NB4 (cell line): ENCODE data around the gene RPL10.

ENCODE experiments used
- DNase-seq: peaks from one replicate; pipeline ENCODE4 v3.0.0; 2010; ENCODE audit warnings: low read depth
- H3K4me3 ChIP-seq: one replicate; pipeline ENCODE4 v1.5.1; 2011; ENCODE audit warnings: mild to moderate bottlenecking, low read depth, low read length, moderate library complexity
- MYC ChIP-seq: IDR thresholded peaks from 2 replicates; pipeline ENCODE4 v1.6.1; 2011; ENCODE audit warnings: low read depth, low read length
- POLR2A ChIP-seq: IDR thresholded peaks from 2 replicates; pipeline ENCODE4 v1.6.1; 2011; ENCODE audit warnings: mild to moderate bottlenecking; ENCODE audit not compliant: insufficient read length; ENCODE audit errors: extremely low read depth
- TF ChIP-seq, protein P1 (sequence below): IDR thresholded peaks from 2 replicates; pipeline ENCODE4 v1.6.1; 2011; ENCODE audit warnings: low read depth, low read length
- TF ChIP-seq, protein P2 (sequence below): IDR thresholded peaks from one replicate; pipeline ENCODE4 v1.5.1; 2012; ENCODE audit warnings: low read depth, low read length

The RPL10 gene

DNA sequence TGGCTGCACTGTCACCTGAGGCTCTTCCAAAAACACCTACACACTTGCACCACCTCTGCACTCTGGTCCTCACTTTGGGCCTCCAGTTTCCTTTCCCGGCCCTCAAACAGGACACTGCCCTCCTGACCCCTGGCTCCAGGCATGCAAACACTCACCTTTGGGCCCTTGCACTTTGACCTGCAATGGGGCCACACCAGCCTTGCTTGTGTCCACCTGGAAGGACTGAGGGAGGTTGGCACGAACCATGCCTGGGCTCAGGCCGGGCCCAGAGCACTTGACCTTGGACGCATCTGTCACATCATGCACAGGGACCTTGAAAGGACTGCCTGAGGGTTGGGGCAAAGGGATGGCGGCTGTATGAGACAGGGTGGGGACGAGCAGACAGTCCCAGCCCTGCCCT is 39.3 kb upstream of the RPL10 start:
- no peak overlapping the region for H3K4me3 ChIP-seq
- no peak for DNase-seq
- TF ChIP-seq MYC (no peak), POLR2A (no peak)
- TF ChIP-seq, protein P1, sequence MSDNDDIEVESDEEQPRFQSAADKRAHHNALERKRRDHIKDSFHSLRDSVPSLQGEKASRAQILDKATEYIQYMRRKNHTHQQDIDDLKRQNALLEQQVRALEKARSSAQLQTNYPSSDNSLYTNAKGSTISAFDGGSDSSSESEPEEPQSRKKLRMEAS, result no peak
- TF ChIP-seq, protein P2, sequence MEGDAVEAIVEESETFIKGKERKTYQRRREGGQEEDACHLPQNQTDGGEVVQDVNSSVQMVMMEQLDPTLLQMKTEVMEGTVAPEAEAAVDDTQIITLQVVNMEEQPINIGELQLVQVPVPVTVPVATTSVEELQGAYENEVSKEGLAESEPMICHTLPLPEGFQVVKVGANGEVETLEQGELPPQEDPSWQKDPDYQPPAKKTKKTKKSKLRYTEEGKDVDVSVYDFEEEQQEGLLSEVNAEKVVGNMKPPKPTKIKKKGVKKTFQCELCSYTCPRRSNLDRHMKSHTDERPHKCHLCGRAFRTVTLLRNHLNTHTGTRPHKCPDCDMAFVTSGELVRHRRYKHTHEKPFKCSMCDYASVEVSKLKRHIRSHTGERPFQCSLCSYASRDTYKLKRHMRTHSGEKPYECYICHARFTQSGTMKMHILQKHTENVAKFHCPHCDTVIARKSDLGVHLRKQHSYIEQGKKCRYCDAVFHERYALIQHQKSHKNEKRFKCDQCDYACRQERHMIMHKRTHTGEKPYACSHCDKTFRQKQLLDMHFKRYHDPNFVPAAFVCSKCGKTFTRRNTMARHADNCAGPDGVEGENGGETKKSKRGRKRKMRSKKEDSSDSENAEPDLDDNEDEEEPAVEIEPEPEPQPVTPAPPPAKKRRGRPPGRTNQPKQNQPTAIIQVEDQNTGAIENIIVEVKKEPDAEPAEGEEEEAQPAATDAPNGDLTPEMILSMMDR, result no peak

DNA sequence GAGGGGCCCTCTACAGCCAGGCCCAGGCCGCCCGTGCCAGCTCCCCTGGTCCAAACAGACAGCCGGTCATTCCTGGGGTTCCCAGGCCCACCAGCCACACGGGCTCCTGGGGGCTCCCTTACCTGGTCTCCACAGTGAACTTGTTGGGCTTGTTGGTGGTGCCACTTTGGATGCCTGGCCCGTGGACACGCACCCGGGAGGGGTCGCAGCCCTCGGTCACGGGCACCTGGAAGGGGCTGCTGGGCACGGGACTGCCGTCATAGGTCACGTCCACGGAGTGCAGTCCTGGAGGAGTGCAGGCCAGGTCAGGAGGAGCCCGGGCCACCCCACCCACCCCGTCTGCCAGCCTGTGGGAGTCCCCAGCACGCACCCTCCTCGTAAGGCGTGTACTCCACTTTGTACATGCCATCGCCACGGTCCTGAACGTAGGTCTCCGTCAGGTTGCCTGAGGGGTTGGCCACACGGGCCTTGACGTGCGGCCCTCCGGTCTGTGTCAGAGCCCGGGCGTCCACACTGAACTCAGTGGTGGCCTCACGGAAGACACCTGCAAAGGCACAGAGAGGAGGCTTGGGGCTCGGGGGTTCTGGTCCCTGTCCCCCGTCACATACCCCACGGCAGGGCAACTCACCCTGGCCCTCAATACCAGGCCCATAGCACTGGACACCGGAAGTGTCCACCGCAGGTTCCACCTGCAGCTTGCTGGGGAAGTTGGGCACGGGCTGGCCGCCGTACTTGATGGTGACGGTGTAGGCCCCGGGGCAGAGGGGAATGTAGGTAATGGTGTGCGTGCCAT is 38.6 kb upstream of the RPL10 start:
- H3K4me3 ChIP-seq, result no peak overlapping the region

DNA sequence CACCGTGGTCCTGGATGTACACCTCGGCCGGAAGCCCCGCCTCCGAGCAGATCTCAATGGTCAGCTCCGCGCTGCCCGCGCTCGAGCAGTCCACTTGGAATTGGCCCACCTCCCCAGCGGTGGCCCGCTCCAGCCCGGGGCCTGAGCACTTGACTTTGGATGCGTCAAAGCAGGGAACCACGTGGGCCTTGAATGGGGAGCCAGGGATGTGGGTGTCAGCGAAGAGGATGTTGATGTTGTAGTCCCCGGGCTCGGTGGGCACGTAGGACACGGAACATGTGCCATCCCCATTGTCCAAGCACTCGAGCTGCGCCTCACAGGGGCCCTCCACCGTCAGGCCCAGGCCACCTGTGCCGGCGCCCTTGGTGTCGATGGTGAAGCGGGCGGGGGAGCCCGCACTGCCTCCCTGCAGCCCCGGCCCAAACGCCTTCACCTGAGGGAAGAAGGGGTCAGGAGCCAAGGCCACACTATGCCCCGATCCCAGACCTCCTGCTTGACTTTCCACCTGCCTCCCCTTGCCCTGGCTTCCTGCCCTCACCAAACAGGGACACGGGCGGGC is 37.9 kb upstream of the RPL10 start:
- no peak for DNase-seq

More for the DNA sequence above, 38.6 kb upstream of the RPL10 start:
- DNase-seq, result no peak
- TF ChIP-seq MYC (no peak), POLR2A (no peak)
- TF ChIP-seq, protein P2, result no peak
- TF ChIP-seq, protein P1, result no peak

DNA sequence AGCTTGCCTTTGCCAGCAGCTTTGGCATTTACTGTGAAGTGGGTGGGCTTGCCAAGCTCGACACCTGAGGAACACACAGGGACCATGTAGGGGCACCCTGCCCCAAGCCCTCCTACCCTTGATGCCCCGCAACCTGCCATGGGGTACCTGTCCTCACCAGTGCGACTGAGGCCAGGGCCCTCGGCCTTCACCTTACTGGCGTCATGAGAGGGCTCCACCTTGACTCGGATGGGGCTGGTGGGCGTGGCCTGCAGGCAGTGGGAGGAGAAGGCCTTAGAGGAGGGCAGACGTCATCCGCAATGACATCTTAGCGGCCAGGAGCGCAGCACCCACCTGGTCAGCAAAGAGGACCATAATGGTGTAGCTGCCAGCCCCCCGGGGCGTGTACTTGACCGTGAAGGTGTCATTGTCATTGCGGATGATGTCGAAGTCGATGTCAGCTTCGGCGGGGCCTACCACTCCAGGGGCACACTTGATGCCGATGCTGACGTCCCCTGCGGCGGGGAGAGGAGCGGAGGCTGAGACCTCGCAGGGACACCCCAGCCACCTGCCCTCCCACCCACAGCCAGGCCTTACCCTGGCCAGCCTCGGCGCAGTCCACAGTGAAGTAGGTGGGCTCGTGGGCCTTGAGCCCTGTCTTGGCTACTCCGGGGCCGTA is 36.0 kb upstream of the RPL10 start:
- no peak for DNase-seq
- TF ChIP-seq MYC, result no peak
- TF ChIP-seq POLR2A, result no peak
- TF ChIP-seq, protein P2, result no peak
- TF ChIP-seq, protein P1, result no peak
- no peak overlapping the region for H3K4me3 ChIP-seq

More for the DNA sequence above, 37.9 kb upstream of the RPL10 start:
- TF ChIP-seq, protein P1, result no peak
- TF ChIP-seq POLR2A (no peak), MYC (no peak)
- TF ChIP-seq, protein P2, result no peak
- H3K4me3 ChIP-seq, result no peak overlapping the region

DNA sequence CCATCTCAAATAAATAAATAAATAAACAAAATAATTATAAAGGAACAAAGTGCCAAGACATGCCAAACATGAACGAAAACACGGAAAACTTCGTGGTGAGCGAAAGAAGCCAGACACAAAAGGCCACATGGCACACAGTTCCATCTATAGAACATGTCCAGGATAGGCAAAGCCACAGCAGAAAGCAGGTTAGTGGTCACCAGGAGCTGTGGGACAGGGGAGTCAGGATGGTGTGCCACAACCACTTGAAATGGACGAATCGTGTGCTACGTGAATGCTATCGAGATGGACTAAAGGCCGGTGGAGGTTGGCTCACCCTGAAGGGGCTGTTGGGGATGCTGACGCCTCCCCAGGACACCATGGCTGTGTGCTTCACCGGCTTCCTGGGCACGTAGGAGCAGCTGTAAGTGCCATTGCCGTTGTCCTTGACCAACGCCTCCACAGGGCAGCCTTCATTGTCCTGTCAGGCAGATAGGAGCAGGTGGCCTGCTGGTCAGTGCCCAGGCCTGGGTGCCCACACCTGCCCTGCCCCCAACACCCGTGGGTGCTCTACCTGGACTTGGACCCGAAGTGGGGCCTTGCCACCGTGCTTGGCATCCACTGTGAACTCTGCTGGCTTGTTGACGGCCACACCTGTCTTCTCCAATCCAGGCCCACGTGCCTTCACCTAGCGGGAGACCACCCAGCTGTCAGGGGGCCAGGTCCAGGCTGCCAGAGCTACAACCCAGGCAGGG is 34.3 kb upstream of the RPL10 start:
- DNase-seq, result no peak
- TF ChIP-seq, protein P1, result no peak
- TF ChIP-seq POLR2A, result no peak
- TF ChIP-seq, protein P2, result no peak
- H3K4me3 ChIP-seq, result no peak overlapping the region
